WTC11 (cell line): ENCODE results near the gene MMP19. TPM values are rescaled to one million over a fixed set of nuclear protein-coding genes. Genes with fewer than 3 reads are reported as not detected.

Experiments
- ATAC-seq: fragments of 200-7000 bp; cut with Tn5 transposase; 2 replicates; pipeline ENCODE4 v1.10.0; 2021; ENCODE audit warnings: mild to moderate bottlenecking, moderate library complexity
- CTCF ChIA-PET: fragments of 300-600 bp; sonication (Branson Sonifier 250); formaldehyde crosslinking; loops from one replicate; lab custom pipeline; 2021; ENCODE audit warnings: antibody characterized with exemption; lab: Charles Lee
- POLR2A ChIA-PET: fragments of 350-600 bp; sonication (Branson Sonifier 250); formaldehyde crosslinking; loops from one replicate; lab custom pipeline; 2021; ENCODE audit warnings: antibody characterized with exemption; lab: Charles Lee
- DNase-seq: peaks from one replicate; pipeline ENCODE4 v3.0.0; 2021; ENCODE audit warnings: low spot score
- H3K27ac Mint-ChIP-seq: 2 replicates; pipeline ENCODE4 v1.8.0; 2021; ENCODE audit warnings: mixed read lengths
- H3K27me3 Mint-ChIP-seq: 2 replicates; pipeline ENCODE4 v1.8.0; 2021; ENCODE audit warnings: low read depth, mild to moderate bottlenecking, moderate library complexity, mixed read lengths
- H3K36me3 Mint-ChIP-seq: 2 replicates; pipeline ENCODE4 v1.8.0; 2021; ENCODE audit warnings: mixed read lengths
- H3K4me1 Mint-ChIP-seq: 2 replicates; pipeline ENCODE4 v1.8.0; 2022; ENCODE audit warnings: mixed read lengths
- H3K4me3 Mint-ChIP-seq: 2 replicates; pipeline ENCODE4 v1.8.0; 2021; ENCODE audit warnings: mild to moderate bottlenecking, moderate library complexity, mixed read lengths
- H3K9me3 Mint-ChIP-seq: 2 replicates; pipeline ENCODE4 v1.8.0; 2021; ENCODE audit warnings: mixed read lengths
- ATF3 ChIP-seq: sonication (generic); formaldehyde crosslinking; conservative IDR thresholded peaks from 2 replicates; pipeline ENCODE4 v1.8.1; 2022; ENCODE audit warnings: mild to moderate bottlenecking, missing genetic modification reagents
- CREM ChIP-seq: sonication (generic); formaldehyde crosslinking; IDR thresholded peaks from 2 replicates; pipeline ENCODE4 v1.8.1; 2022; ENCODE audit warnings: mild to moderate bottlenecking, missing genetic modification reagents, moderate library complexity
- ELF4 ChIP-seq: sonication (generic); formaldehyde crosslinking; IDR thresholded peaks from 2 replicates; pipeline ENCODE4 v1.8.1; 2022; ENCODE audit warnings: low read depth, mild to moderate bottlenecking, moderate library complexity, missing genetic modification reagents
- FOXK1 ChIP-seq: sonication (generic); formaldehyde crosslinking; IDR thresholded peaks from 2 replicates; pipeline ENCODE4 v1.8.0; 2022; ENCODE audit warnings: mild to moderate bottlenecking, moderate library complexity, missing genetic modification reagents
- GTF2I ChIP-seq: fragments of 250-450 bp; sonication (Bioruptor Pico); conservative IDR thresholded peaks from 2 replicates; pipeline ENCODE4 v1.4.0; 2021; ENCODE audit warnings: mild to moderate bottlenecking
- NR1H2 ChIP-seq: sonication (generic); formaldehyde crosslinking; IDR thresholded peaks from 2 replicates; pipeline ENCODE4 v1.9.0; 2021; ENCODE audit warnings: mild to moderate bottlenecking, moderate library complexity, missing genetic modification reagents
- RELA ChIP-seq: sonication (generic); formaldehyde crosslinking; IDR thresholded peaks from 2 replicates; pipeline ENCODE4 v1.8.1; 2022; ENCODE audit warnings: missing genetic modification reagents, mild to moderate bottlenecking, borderline replicate concordance
- SMAD4 ChIP-seq: sonication (generic); formaldehyde crosslinking; IDR thresholded peaks from 2 replicates; pipeline ENCODE4 v1.8.0; 2022; ENCODE audit warnings: mild to moderate bottlenecking, missing genetic modification reagents
- SP1 ChIP-seq: sonication (generic); formaldehyde crosslinking; conservative IDR thresholded peaks from 2 replicates; pipeline ENCODE4 v1.8.1; 2022; ENCODE audit warnings: missing genetic modification reagents
- USF2 ChIP-seq: sonication (generic); formaldehyde crosslinking; IDR thresholded peaks from 2 replicates; pipeline ENCODE4 v1.8.1; 2023; ENCODE audit warnings: mild to moderate bottlenecking, missing genetic modification reagents, moderate library complexity
- ZNF317 ChIP-seq: sonication (generic); formaldehyde crosslinking; IDR thresholded peaks from 2 replicates; pipeline ENCODE4 v1.8.1; 2023; ENCODE audit warnings: low read depth, mild to moderate bottlenecking, moderate library complexity, missing genetic modification reagents, borderline replicate concordance
- ZNF425 ChIP-seq: fragments of 250-450 bp; sonication (Bioruptor Pico); conservative IDR thresholded peaks from 2 replicates; pipeline ENCODE4 v1.9.0; 2021; ENCODE audit warnings: mild to moderate bottlenecking
- ZNF671 ChIP-seq: fragments of 250-450 bp; sonication (Bioruptor Pico); IDR thresholded peaks from 2 replicates; pipeline ENCODE4 v1.8.0; 2021; ENCODE audit warnings: mild to moderate bottlenecking
- total RNA-seq: library from RNA; stranded (reverse); gene quantifications from 3 replicates; pipeline ENCODE4 v1.2.3, GENCODE V29; 2021
- TF ChIP-seq, protein P1 (sequence below): sonication (generic); formaldehyde crosslinking; conservative IDR thresholded peaks from 2 replicates; pipeline ENCODE4 v1.8.1; 2023; ENCODE audit warnings: mild to moderate bottlenecking, low read depth, missing genetic modification reagents, moderate library complexity
- TF ChIP-seq, protein P2 (sequence below): sonication (generic); formaldehyde crosslinking; IDR thresholded peaks from 2 replicates; pipeline ENCODE4 v1.8.1; 2023; ENCODE audit warnings: mild to moderate bottlenecking, missing genetic modification reagents, moderate library complexity
- TF ChIP-seq, protein P3 (sequence below): sonication (generic); formaldehyde crosslinking; IDR thresholded peaks from 2 replicates; pipeline ENCODE4 v1.8.0; 2022; ENCODE audit warnings: mild to moderate bottlenecking, missing genetic modification reagents
- TF ChIP-seq, protein P4 (sequence below): sonication (generic); formaldehyde crosslinking; IDR thresholded peaks from 2 replicates; pipeline ENCODE4 v1.8.1; 2023; ENCODE audit warnings: mild to moderate bottlenecking, missing genetic modification reagents

Gene MMP19
- total RNA-seq, 1 experiment from 2014 or later, result 1.6 TPM

DNA sequence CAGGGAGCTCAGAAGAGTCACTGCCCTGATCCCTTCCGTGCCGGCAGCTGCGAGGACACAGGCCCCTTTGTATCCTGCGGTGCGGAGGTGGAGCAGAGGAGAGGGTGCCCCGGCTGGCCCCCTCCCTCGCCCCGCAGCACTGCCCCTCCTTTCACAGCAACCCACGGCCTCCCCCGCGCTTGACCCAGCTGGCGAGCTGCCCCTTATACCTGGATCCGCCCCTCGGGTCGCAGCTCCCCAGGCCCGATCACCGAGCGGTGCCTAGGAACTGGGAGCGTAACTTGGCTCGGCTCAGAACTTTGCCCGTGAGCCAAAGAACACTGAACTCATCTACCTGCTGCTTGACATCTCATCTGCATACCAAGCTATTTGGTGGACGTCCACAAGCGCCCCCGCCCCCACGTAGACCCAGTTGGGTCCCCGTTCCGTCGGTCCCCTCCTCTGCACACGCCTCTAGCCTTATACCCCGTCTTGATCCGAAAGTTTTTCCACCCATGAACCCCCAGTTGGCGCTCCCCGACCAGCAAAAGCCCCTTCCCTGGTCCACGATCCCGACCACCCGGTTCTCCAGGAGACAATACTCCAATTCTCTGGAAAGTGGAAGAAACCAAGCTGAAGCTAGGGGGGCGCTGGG, 12.7 kb downstream of the MMP19 start:
- CTCF ChIA-PET, result interaction anchor here (0.6 to 3.7 kb wide), 23 partner anchors 9 to 807 kb away, joined by 3 to 58 read pairs (median 4); partner anchors contain the start of genes BLOC1S1, CD63, DGKA and GDF11
- H3K27ac Mint-ChIP-seq, result peak overlapping the region; percentile 99

DNA sequence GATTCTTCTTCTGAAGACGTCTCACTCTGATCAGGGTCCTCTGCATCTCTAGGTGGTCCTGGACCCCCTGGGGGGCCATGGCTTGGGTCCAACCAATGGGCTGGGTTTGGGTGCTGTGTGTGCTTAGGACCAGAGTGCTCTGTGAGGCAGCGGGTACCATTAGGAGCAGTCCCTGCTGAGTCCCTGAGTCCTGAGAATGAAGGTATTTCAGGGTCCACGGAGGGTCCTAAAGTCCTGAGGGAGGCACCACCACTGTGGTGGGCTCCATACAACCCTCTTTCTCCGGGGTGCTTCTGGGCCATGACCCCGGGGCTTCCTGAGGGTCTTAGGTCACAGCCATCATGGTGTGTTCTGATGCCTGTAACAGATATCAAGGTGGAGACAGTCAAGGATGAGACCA, 14.4 kb downstream of the MMP19 start:
- ChIA-PET POLR2A (interaction anchor here (3.3 kb wide), 1 partner anchor 11 kb away, joined by 64 read pairs; the partner anchor contains the start of genes ORMDL2 and SARNP), CTCF (interaction anchor here (2.6 to 3.7 kb wide), 4 partner anchors 11 to 111 kb away, joined by 18 to 58 read pairs (median 20); partner anchors contain the start of genes ORMDL2, PYM1 and SARNP)
- Mint-ChIP-seq H3K27me3 (no peaks in the 10 kb centered on the region), H3K4me1 (peaks cover 35% of the 10 kb centered on the region), H3K36me3 (peaks cover 5% of the 10 kb centered on the region), H3K4me3 (peak overlapping the region; percentile 97), H3K27ac (peak overlapping the region; percentile 74), H3K9me3 (no peaks in the 10 kb centered on the region)
- TF ChIP-seq, protein P1, sequence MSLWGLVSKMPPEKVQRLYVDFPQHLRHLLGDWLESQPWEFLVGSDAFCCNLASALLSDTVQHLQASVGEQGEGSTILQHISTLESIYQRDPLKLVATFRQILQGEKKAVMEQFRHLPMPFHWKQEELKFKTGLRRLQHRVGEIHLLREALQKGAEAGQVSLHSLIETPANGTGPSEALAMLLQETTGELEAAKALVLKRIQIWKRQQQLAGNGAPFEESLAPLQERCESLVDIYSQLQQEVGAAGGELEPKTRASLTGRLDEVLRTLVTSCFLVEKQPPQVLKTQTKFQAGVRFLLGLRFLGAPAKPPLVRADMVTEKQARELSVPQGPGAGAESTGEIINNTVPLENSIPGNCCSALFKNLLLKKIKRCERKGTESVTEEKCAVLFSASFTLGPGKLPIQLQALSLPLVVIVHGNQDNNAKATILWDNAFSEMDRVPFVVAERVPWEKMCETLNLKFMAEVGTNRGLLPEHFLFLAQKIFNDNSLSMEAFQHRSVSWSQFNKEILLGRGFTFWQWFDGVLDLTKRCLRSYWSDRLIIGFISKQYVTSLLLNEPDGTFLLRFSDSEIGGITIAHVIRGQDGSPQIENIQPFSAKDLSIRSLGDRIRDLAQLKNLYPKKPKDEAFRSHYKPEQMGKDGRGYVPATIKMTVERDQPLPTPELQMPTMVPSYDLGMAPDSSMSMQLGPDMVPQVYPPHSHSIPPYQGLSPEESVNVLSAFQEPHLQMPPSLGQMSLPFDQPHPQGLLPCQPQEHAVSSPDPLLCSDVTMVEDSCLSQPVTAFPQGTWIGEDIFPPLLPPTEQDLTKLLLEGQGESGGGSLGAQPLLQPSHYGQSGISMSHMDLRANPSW (CRISPR knock-in tag), result no peak
- no peak for TF ChIP-seq CREM (CRISPR knock-in tag)
- TF ChIP-seq ELF4, result no peak
- no peak for TF ChIP-seq NR1H2 (CRISPR knock-in tag)
- TF ChIP-seq, protein P2, sequence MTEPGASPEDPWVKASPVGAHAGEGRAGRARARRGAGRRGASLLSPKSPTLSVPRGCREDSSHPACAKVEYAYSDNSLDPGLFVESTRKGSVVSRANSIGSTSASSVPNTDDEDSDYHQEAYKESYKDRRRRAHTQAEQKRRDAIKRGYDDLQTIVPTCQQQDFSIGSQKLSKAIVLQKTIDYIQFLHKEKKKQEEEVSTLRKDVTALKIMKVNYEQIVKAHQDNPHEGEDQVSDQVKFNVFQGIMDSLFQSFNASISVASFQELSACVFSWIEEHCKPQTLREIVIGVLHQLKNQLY (CRISPR knock-in tag), result no peak
- ATAC-seq (no peak), DNase-seq (no peak)

More for the DNA sequence above, 12.7 kb downstream of the MMP19 start:
- H3K27me3 Mint-ChIP-seq, result no peaks in the 10 kb centered on the region
- TF ChIP-seq USF2 (peak; percentile 6; the same call in 1 of the 2 replicates), FOXK1 (CRISPR knock-in tag) (0 out of 2 replicates have a peak, but pooled peaks have one; percentile 18), SP1 (CRISPR knock-in tag) (0 out of 2 replicates have a peak, but pooled peaks have one; percentile 22), ZNF317 (CRISPR knock-in tag) (0 out of 2 replicates have a peak, but pooled peaks have one; percentile 5)
- TF ChIP-seq, protein P3, sequence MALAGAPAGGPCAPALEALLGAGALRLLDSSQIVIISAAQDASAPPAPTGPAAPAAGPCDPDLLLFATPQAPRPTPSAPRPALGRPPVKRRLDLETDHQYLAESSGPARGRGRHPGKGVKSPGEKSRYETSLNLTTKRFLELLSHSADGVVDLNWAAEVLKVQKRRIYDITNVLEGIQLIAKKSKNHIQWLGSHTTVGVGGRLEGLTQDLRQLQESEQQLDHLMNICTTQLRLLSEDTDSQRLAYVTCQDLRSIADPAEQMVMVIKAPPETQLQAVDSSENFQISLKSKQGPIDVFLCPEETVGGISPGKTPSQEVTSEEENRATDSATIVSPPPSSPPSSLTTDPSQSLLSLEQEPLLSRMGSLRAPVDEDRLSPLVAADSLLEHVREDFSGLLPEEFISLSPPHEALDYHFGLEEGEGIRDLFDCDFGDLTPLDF (CRISPR knock-in tag), result no peak
- TF ChIP-seq, all 79 proteins: peak for 4
- DNase-seq (peak; percentile 47), ATAC-seq (peak; percentile 1)
- POLR2A ChIA-PET, result interaction anchor here (0.7 to 3.3 kb wide), 20 partner anchors 9 to 530 kb away, joined by 3 to 64 read pairs (median 4); partner anchors contain the start of genes DGKA, ESYT1, ITGA7 and MMP19
- Mint-ChIP-seq H3K4me1 (peaks cover 35% of the 10 kb centered on the region), H3K9me3 (no peaks in the 10 kb centered on the region), H3K4me3 (peak overlapping the region; percentile 97), H3K36me3 (peaks cover 3% of the 10 kb centered on the region)

DNA sequence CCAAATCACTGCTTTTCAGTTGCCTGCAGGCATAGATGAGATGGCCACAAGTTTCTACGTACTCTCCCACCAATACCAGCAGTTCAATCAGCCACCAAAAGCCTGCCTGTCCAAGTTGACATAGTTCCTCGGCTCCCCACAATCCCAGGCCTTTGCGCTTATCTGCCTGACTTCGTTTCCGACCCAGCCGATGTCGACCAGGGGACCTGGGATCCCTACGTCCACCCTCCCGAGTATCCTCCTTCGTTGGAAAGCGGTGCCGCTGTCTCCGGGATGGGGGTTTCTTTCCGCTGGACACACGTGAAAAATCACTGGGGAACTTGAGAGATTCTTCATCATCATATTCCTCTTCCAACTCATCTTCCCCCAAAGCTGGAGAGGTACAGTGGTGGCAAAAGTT, 14.9 kb downstream of the MMP19 start:
- H3K27me3 Mint-ChIP-seq, result no peaks in the 10 kb centered on the region
- ATAC-seq, result no peak
- ChIA-PET POLR2A (interaction anchor here (1.9 kb wide), 1 partner anchor 10 kb away, joined by 8 read pairs; the partner anchor contains the start of genes ORMDL2 and SARNP), CTCF (interaction anchor here (0.7 to 2.0 kb wide), 7 partner anchors 10 to 100 kb away, joined by 3 to 18 read pairs (median 4); partner anchors contain the start of genes MMP19, ORMDL2, PYM1 and SARNP)
- peaks cover 10% of the 10 kb centered on the region for H3K36me3 Mint-ChIP-seq
- H3K4me1 Mint-ChIP-seq, result peaks cover 34% of the 10 kb centered on the region
- DNase-seq, result no peak
- H3K27ac Mint-ChIP-seq, result peak overlapping the region; percentile 74
- no peaks in the 10 kb centered on the region for H3K9me3 Mint-ChIP-seq
- H3K4me3 Mint-ChIP-seq, result peak overlapping the region; percentile 97
- TF ChIP-seq ZNF671 (CRISPR knock-in tag) (no peak), ATF3 (CRISPR knock-in tag) (no peak), ZNF425 (no peak), SMAD4 (no peak), CREM (CRISPR knock-in tag) (no peak), GTF2I (no peak), RELA (CRISPR knock-in tag) (no peak)
- TF ChIP-seq, protein P4, sequence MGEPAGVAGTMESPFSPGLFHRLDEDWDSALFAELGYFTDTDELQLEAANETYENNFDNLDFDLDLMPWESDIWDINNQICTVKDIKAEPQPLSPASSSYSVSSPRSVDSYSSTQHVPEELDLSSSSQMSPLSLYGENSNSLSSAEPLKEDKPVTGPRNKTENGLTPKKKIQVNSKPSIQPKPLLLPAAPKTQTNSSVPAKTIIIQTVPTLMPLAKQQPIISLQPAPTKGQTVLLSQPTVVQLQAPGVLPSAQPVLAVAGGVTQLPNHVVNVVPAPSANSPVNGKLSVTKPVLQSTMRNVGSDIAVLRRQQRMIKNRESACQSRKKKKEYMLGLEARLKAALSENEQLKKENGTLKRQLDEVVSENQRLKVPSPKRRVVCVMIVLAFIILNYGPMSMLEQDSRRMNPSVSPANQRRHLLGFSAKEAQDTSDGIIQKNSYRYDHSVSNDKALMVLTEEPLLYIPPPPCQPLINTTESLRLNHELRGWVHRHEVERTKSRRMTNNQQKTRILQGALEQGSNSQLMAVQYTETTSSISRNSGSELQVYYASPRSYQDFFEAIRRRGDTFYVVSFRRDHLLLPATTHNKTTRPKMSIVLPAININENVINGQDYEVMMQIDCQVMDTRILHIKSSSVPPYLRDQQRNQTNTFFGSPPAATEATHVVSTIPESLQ (CRISPR knock-in tag), result no peak
